H9 (cell line): ENCODE results near the gene GPD1. TPM values are rescaled to one million over a fixed set of nuclear protein-coding genes. Genes with fewer than 3 reads are reported as not detected.

Experiments used
- DNase-seq: peaks from one replicate; pipeline ENCODE4 v3.0.0-alpha.2; 2017
- H2AFZ ChIP-seq: one replicate; pipeline ENCODE4 v1.6.1; 2013; ENCODE audit warnings: mild to moderate bottlenecking, low read length, control low read depth, moderate library complexity
- H2AK5ac ChIP-seq: 2 replicates; pipeline ENCODE4 v1.6.1; 2013; ENCODE audit warnings: low read length, control low read depth, mixed read lengths; ENCODE audit not compliant: insufficient read length
- H2BK120ac ChIP-seq: one replicate; pipeline ENCODE4 v1.6.1; 2013; ENCODE audit warnings: low read depth, mild to moderate bottlenecking, low read length, control low read depth, inconsistent platforms; ENCODE audit not compliant: poor library complexity, severe bottlenecking
- H2BK12ac ChIP-seq: 2 replicates; pipeline ENCODE4 v1.6.1; 2013; ENCODE audit warnings: low read length, control low read depth, mixed read lengths, low read depth; ENCODE audit not compliant: insufficient read length
- H2BK15ac ChIP-seq: 2 replicates; pipeline ENCODE4 v1.6.1; 2013; ENCODE audit warnings: low read depth, low read length, control low read depth
- H2BK20ac ChIP-seq: one replicate; pipeline ENCODE4 v1.6.1; 2013; ENCODE audit warnings: low read depth, mild to moderate bottlenecking, low read length, control low read depth, inconsistent platforms; ENCODE audit not compliant: poor library complexity, severe bottlenecking
- H2BK5ac ChIP-seq: 2 replicates; pipeline ENCODE4 v1.6.1; 2013; ENCODE audit warnings: low read length, control low read depth, mixed read lengths; ENCODE audit not compliant: insufficient read length
- H3K14ac ChIP-seq: 2 replicates; pipeline ENCODE4 v1.6.1; 2013; ENCODE audit warnings: low read length, control low read depth; ENCODE audit not compliant: insufficient read depth
- H3K18ac ChIP-seq: 2 replicates; pipeline ENCODE4 v1.6.1; 2013; ENCODE audit warnings: low read depth, mild to moderate bottlenecking, mixed read lengths, low read length, control low read depth; ENCODE audit not compliant: insufficient read length
- H3K23ac ChIP-seq: 2 replicates; pipeline ENCODE4 v1.6.1; 2013; ENCODE audit warnings: low read length, control low read depth, mixed read lengths, low read depth; ENCODE audit not compliant: insufficient read length
- H3K23me2 ChIP-seq: 2 replicates; pipeline ENCODE4 v1.6.1; 2013; ENCODE audit warnings: low read depth, mild to moderate bottlenecking, mixed read lengths, low read length, control low read depth; ENCODE audit not compliant: insufficient read length, poor library complexity, severe bottlenecking
- H3K27ac ChIP-seq: 2 replicates; pipeline ENCODE4 v1.5.1; 2013; ENCODE audit warnings: low read length, control low read depth, mixed read lengths, low read depth; ENCODE audit not compliant: insufficient read length
- H3K27me3 ChIP-seq: 2 replicates; pipeline ENCODE4 v1.6.1; 2013; ENCODE audit warnings: low read length, control low read depth, inconsistent platforms; ENCODE audit not compliant: insufficient read depth
- H3K4ac ChIP-seq: 2 replicates; pipeline ENCODE4 v1.6.1; 2013; ENCODE audit warnings: low read depth, mild to moderate bottlenecking, control low read depth, inconsistent platforms, low read length, moderate library complexity
- H3K4me1 ChIP-seq: 2 replicates; pipeline ENCODE4 v1.6.1; 2013; ENCODE audit warnings: low read length, control low read depth, inconsistent platforms; ENCODE audit not compliant: insufficient read depth
- H3K4me2 ChIP-seq: 2 replicates; pipeline ENCODE4 v1.6.1; 2013; ENCODE audit warnings: low read length, control low read depth, mixed read lengths; ENCODE audit not compliant: insufficient read length, insufficient read depth
- H3K56ac ChIP-seq: 2 replicates; pipeline ENCODE4 v1.6.1; 2013; ENCODE audit warnings: low read depth, mild to moderate bottlenecking, mixed read lengths, low read length, control low read depth; ENCODE audit not compliant: insufficient read length
- H3K79me1 ChIP-seq: 2 replicates; pipeline ENCODE4 v1.6.1; 2013; ENCODE audit warnings: low read depth, mild to moderate bottlenecking, moderate library complexity, low read length, control low read depth, inconsistent platforms; ENCODE audit not compliant: insufficient read depth, poor library complexity, severe bottlenecking
- H3K79me2 ChIP-seq: 2 replicates; pipeline ENCODE4 v1.6.1; 2013; ENCODE audit warnings: low read length, control low read depth, inconsistent platforms; ENCODE audit not compliant: insufficient read depth
- H3K9ac ChIP-seq: 2 replicates; pipeline ENCODE4 v1.6.1; 2013; ENCODE audit warnings: low read length, control low read depth, mixed read lengths; ENCODE audit not compliant: insufficient read length; ENCODE audit errors: extremely low read depth
- H3K9me3 ChIP-seq: one replicate; pipeline ENCODE4 v1.6.1; 2013; ENCODE audit warnings: low read depth, low read length, inconsistent platforms; ENCODE audit not compliant: control insufficient read depth
- H3T11ph ChIP-seq: one replicate; pipeline ENCODE4 v1.6.1; 2013; ENCODE audit warnings: mild to moderate bottlenecking, low read length, control low read depth, inconsistent platforms
- H4K20me1 ChIP-seq: one replicate; pipeline ENCODE4 v1.6.1; 2013; ENCODE audit not compliant: control insufficient read depth, insufficient read length, insufficient read depth
- H4K5ac ChIP-seq: 2 replicates; pipeline ENCODE4 v1.6.1; 2013; ENCODE audit warnings: low read depth, mild to moderate bottlenecking, mixed read lengths, low read length, control low read depth; ENCODE audit not compliant: insufficient read length
- H4K8ac ChIP-seq: replicated peaks from 2 replicates; pipeline ENCODE4 v1.6.1; 2013; ENCODE audit warnings: low read length, control low read depth, mixed read lengths, low read depth; ENCODE audit not compliant: insufficient read length
- H4K91ac ChIP-seq: 2 replicates; pipeline ENCODE4 v1.6.1; 2013; ENCODE audit warnings: low read depth, mild to moderate bottlenecking, moderate library complexity, mixed read lengths, low read length, control low read depth; ENCODE audit not compliant: insufficient read length
- H3K27ac Mint-ChIP-seq, 3 experiments: 2 replicates in 2 of 3; 3 replicates in 1 of 3; pipeline ENCODE4 v1.8.0; 2020 to 2021; ENCODE audit warnings: mixed read lengths in 3 of 3, mild to moderate bottlenecking in 1 of 3, moderate library complexity in 1 of 3
- H3K27me3 Mint-ChIP-seq: 2 replicates; pipeline ENCODE4 v1.8.0; 2021; ENCODE audit warnings: low read depth, mild to moderate bottlenecking, moderate library complexity, mixed read lengths
- H3K36me3 Mint-ChIP-seq, 3 experiments: 2 replicates in 2 of 3; 3 replicates in 1 of 3; pipeline ENCODE4 v1.8.0; 2020 to 2021; ENCODE audit warnings: low read depth in 3 of 3, mixed read lengths in 3 of 3; ENCODE audit not compliant: insufficient read depth in 1 of 3
- H3K4me1 Mint-ChIP-seq, 2 experiments: 2 replicates each; pipeline ENCODE4 v1.8.0; 2020; ENCODE audit warnings: mixed read lengths in 2 of 2
- H3K4me3 Mint-ChIP-seq, 2 experiments: 2 replicates in 1 of 2; 3 replicates in 1 of 2; pipeline ENCODE4 v1.8.0; 2020 to 2021; ENCODE audit warnings: mild to moderate bottlenecking in 2 of 2, mixed read lengths in 2 of 2, moderate library complexity in 1 of 2
- H3K9me3 Mint-ChIP-seq, 2 experiments: 2 replicates in 1 of 2; 3 replicates in 1 of 2; pipeline ENCODE4 v1.8.0; 2020; ENCODE audit warnings: mild to moderate bottlenecking in 2 of 2, mixed read lengths in 2 of 2, moderate library complexity in 1 of 2
- WGBS: extraction: QIAGEN DNeasy Blood & Tissue Kit; methylation state at CpG from one replicate; pipeline ENCODE4 v1.1.7; 2013; ENCODE audit warnings: missing lambda C conversion rate, low lambda C conversion rate, mixed read lengths; ENCODE audit not compliant: insufficient read length; ENCODE audit errors: extremely low coverage; 5-methylcytosine and 5-hydroxymethylcytosine counted together
- total RNA-seq: library from RNA; stranded (reverse); gene quantifications from 2 replicates; pipeline ENCODE4 v1.2.1, GENCODE V29; 2021
- TF ChIP-seq, protein P1 (sequence below): fragments of 200-600 bp; sonication (generic); conservative IDR thresholded peaks from 3 replicates; pipeline ENCODE4 v1.8.0; 2021; ENCODE audit warnings: antibody characterized with exemption, mild to moderate bottlenecking

GPD1 gene
- total RNA-seq, 1 experiment from 2014 or later: 0.70 TPM

DNA sequence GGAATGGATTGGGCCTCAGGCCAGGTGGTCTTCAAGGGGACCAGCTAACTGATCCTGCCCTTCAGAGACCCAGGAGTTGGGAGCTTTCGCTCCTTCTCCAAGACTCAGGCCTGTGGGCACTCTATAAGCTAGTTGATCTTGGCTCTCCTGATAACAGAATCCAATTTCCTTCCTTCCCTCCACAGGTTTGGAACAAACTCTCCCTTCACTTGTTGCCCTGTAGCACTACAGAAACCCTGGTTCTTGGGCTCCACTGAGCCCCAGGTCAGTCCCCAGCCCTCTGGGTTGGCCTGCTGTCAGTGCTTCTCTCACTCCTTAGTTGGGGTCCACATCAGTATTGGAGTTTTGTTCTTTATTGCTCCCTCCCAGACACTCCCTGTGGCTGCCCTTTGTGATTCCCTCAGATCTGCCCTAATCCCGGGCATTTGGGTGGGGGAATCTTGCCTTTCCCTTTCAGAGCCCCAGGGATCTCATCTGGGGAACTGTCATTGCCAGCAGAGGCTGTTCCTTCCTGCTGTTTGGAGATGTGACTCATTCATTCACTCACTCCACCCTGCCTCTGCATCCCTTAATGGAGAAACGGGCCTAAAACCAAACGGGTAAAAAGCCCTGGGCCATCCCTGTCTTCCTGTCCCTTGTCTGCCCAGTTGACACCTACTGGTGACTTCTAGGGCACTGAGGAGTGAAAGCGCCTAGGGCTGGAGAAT, 4.4 kb upstream of the GPD1 start:
- no peak overlapping the region for H3K9ac ChIP-seq
- no peak overlapping the region for H3K23ac ChIP-seq
- Mint-ChIP-seq H3K27me3 (peaks cover 3% of the 10 kb centered on the region), H3K27ac (peak overlapping the region in 2 of 3 experiments; percentile 66 to 84; a peak in 4 of 7 replicates), H3K4me1 (peaks cover 43 to 44% of the 10 kb centered on the region in 2 experiments), H3K9me3 (no peaks in the 10 kb centered on the region), H3K4me3 (no peak overlapping the region), H3K36me3 (peaks cover 48 to 76% (median 70%) of the 10 kb centered on the region in 3 experiments)
- no peak overlapping the region for H2BK20ac ChIP-seq
- TF ChIP-seq, protein P1, sequence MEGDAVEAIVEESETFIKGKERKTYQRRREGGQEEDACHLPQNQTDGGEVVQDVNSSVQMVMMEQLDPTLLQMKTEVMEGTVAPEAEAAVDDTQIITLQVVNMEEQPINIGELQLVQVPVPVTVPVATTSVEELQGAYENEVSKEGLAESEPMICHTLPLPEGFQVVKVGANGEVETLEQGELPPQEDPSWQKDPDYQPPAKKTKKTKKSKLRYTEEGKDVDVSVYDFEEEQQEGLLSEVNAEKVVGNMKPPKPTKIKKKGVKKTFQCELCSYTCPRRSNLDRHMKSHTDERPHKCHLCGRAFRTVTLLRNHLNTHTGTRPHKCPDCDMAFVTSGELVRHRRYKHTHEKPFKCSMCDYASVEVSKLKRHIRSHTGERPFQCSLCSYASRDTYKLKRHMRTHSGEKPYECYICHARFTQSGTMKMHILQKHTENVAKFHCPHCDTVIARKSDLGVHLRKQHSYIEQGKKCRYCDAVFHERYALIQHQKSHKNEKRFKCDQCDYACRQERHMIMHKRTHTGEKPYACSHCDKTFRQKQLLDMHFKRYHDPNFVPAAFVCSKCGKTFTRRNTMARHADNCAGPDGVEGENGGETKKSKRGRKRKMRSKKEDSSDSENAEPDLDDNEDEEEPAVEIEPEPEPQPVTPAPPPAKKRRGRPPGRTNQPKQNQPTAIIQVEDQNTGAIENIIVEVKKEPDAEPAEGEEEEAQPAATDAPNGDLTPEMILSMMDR: no peak
- no peak overlapping the region for H3T11ph ChIP-seq
- no peaks in the 10 kb centered on the region for H3K27me3 ChIP-seq
- no peak overlapping the region for H3K14ac ChIP-seq
- WGBS: no CpG with 5 or more reads among the region's 5 CpGs
- no peak overlapping the region for H2BK12ac ChIP-seq
- no peak overlapping the region for H2BK5ac ChIP-seq
- no peak overlapping the region for H3K4ac ChIP-seq
- no peaks in the 10 kb centered on the region for H3K23me2 ChIP-seq
- H3K79me1 ChIP-seq: no peaks in the 10 kb centered on the region
- H2BK15ac ChIP-seq: no peak overlapping the region
- no peak overlapping the region for H3K18ac ChIP-seq
- H3K4me2 ChIP-seq: no peak overlapping the region
- H4K8ac ChIP-seq: no peak overlapping the region
- no peak overlapping the region for H2AK5ac ChIP-seq
- DNase-seq: no peak
- no peak overlapping the region for H4K5ac ChIP-seq
- no peaks in the 10 kb centered on the region for H4K20me1 ChIP-seq
- no peak overlapping the region for H2BK120ac ChIP-seq
- H3K56ac ChIP-seq: no peak overlapping the region
- no peaks in the 10 kb centered on the region; the same call in 1 of the 2 replicates for H3K4me1 ChIP-seq
- H3K79me2 ChIP-seq: no peaks in the 10 kb centered on the region
- H3K9me3 ChIP-seq: no peaks in the 10 kb centered on the region
- H2AFZ ChIP-seq: no peak overlapping the region
- no peak overlapping the region for H3K27ac ChIP-seq
- no peak overlapping the region for H4K91ac ChIP-seq
